KMS-11 (cell line): ENCODE measurements around the gene TMEFF1.

Experiments
- H2AFZ ChIP-seq: fragments of 200-600 bp; sonication (generic); 2 replicates; pipeline ENCODE4 v1.6.1; 2016; ENCODE audit warnings: antibody characterized with exemption, mixed run types, low read depth
- H3K27ac ChIP-seq: fragments of 200-600 bp; sonication (generic); 2 replicates; pipeline ENCODE4 v1.6.1; 2016; ENCODE audit warnings: mild to moderate bottlenecking, mixed run types
- H3K27me3 ChIP-seq: fragments of 200-600 bp; sonication (generic); 2 replicates; pipeline ENCODE4 v1.6.1; 2017; ENCODE audit warnings: mild to moderate bottlenecking, low read depth, mixed run types, moderate library complexity; ENCODE audit not compliant: insufficient read depth
- H3K36me3 ChIP-seq: fragments of 200-600 bp; sonication (generic); 2 replicates; pipeline ENCODE4 v1.6.1; 2017; ENCODE audit warnings: mild to moderate bottlenecking, mixed run types; ENCODE audit not compliant: insufficient read depth
- H3K4me1 ChIP-seq: fragments of 200-600 bp; sonication (generic); 2 replicates; pipeline ENCODE4 v1.6.1; 2016; ENCODE audit warnings: mild to moderate bottlenecking, low read depth, mixed run types; ENCODE audit not compliant: poor library complexity, severe bottlenecking
- H3K4me2 ChIP-seq: fragments of 200-600 bp; sonication (generic); 2 replicates; pipeline ENCODE4 v1.7.0; 2016; ENCODE audit warnings: mild to moderate bottlenecking, mixed run types
- H3K4me3 ChIP-seq: fragments of 200-600 bp; sonication (generic); IDR thresholded peaks from 2 replicates; pipeline ENCODE4 v1.6.1; 2017; ENCODE audit warnings: low read depth, low read length, mixed read lengths; ENCODE audit not compliant: insufficient read depth
- H3K79me2 ChIP-seq: fragments of 200-600 bp; sonication (generic); 2 replicates; pipeline ENCODE4 v1.6.1; 2016; ENCODE audit warnings: low read depth, mixed run types; ENCODE audit not compliant: insufficient read depth
- H3K9ac ChIP-seq: fragments of 200-600 bp; sonication (generic); 2 replicates; pipeline ENCODE4 v1.6.1; 2016; ENCODE audit warnings: mild to moderate bottlenecking, mixed run types
- H4K20me1 ChIP-seq: fragments of 200-600 bp; sonication (generic); 2 replicates; pipeline ENCODE4 v1.6.1; 2016; ENCODE audit warnings: mild to moderate bottlenecking, mixed run types; ENCODE audit not compliant: insufficient read depth
- TF ChIP-seq, protein P1 (sequence below): fragments of 200-600 bp; sonication (generic); conservative IDR thresholded peaks from 2 replicates; pipeline ENCODE4 v1.6.1; 2017; ENCODE audit warnings: low read depth, mild to moderate bottlenecking, antibody characterized with exemption, low read length, moderate library complexity, mixed read lengths

The TMEFF1 gene

DNA sequence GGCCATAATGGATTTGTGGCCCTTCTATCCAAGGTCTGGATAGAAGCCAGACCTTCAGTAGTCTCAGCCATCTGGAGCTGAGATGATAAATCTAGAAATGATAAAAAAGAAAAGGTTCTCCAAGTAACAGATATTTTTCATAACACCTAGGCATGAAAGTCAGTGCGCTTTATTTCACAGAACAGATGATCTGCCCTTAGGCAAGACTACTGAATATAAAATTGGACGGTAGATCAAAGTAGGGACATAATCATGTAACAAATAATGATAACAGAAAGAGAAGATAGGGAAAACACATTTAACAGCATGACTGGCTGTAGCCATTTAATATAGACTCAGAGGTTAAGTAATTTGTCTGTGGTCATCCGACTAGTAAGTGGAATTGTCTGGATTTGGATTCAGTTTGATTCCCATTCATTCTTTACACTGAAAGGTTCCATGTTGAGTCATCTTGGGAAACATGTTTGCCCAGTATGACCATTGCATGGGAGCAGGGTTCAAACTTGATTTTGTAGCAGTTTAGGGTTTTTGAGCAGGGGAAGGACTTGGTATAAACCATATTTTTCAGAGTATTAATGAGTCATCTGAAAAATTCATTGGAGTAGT lies 100.8 kb downstream of the TMEFF1 start:
- no peak overlapping the region for H3K9ac ChIP-seq
- no peaks in the 10 kb centered on the region for H3K27me3 ChIP-seq
- H2AFZ ChIP-seq = no peak overlapping the region
- H3K4me3 ChIP-seq = no peak overlapping the region
- no peaks in the 10 kb centered on the region for H3K79me2 ChIP-seq
- TF ChIP-seq, protein P1, sequence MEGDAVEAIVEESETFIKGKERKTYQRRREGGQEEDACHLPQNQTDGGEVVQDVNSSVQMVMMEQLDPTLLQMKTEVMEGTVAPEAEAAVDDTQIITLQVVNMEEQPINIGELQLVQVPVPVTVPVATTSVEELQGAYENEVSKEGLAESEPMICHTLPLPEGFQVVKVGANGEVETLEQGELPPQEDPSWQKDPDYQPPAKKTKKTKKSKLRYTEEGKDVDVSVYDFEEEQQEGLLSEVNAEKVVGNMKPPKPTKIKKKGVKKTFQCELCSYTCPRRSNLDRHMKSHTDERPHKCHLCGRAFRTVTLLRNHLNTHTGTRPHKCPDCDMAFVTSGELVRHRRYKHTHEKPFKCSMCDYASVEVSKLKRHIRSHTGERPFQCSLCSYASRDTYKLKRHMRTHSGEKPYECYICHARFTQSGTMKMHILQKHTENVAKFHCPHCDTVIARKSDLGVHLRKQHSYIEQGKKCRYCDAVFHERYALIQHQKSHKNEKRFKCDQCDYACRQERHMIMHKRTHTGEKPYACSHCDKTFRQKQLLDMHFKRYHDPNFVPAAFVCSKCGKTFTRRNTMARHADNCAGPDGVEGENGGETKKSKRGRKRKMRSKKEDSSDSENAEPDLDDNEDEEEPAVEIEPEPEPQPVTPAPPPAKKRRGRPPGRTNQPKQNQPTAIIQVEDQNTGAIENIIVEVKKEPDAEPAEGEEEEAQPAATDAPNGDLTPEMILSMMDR = no peak
- H3K36me3 ChIP-seq = no peaks in the 10 kb centered on the region
- H3K4me2 ChIP-seq = no peak overlapping the region
- no peak overlapping the region for H3K27ac ChIP-seq
- no peaks in the 10 kb centered on the region for H3K4me1 ChIP-seq
- H4K20me1 ChIP-seq = no peaks in the 10 kb centered on the region

DNA sequence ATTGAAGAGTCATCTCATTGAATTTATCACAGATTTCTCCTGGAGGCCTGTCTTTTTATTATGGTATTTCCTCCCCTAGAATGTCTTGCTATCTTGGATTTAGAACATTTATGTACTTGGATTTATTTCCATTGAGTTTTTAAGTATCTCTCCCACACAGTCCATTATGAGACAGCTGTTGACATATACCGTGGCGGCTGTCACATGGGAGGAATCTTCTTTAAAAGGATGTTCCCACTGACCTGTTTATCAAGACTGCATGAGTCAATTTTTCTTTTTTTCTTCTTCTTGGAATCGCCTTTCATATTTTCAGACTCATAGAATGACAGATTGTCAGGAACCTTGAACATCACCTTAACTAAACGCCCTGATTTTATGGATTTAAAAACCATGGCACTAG lies 102.1 kb downstream of the TMEFF1 start:
- H3K36me3 ChIP-seq = no peaks in the 10 kb centered on the region
- H3K79me2 ChIP-seq = no peaks in the 10 kb centered on the region
- H3K27me3 ChIP-seq = no peaks in the 10 kb centered on the region
- H3K4me2 ChIP-seq = no peak overlapping the region
- H2AFZ ChIP-seq = no peak overlapping the region
- TF ChIP-seq, protein P1 = no peak
- H3K4me1 ChIP-seq = no peaks in the 10 kb centered on the region
- H4K20me1 ChIP-seq = no peaks in the 10 kb centered on the region
- no peak overlapping the region for H3K27ac ChIP-seq
- H3K9ac ChIP-seq = no peak overlapping the region
- no peak overlapping the region for H3K4me3 ChIP-seq

DNA sequence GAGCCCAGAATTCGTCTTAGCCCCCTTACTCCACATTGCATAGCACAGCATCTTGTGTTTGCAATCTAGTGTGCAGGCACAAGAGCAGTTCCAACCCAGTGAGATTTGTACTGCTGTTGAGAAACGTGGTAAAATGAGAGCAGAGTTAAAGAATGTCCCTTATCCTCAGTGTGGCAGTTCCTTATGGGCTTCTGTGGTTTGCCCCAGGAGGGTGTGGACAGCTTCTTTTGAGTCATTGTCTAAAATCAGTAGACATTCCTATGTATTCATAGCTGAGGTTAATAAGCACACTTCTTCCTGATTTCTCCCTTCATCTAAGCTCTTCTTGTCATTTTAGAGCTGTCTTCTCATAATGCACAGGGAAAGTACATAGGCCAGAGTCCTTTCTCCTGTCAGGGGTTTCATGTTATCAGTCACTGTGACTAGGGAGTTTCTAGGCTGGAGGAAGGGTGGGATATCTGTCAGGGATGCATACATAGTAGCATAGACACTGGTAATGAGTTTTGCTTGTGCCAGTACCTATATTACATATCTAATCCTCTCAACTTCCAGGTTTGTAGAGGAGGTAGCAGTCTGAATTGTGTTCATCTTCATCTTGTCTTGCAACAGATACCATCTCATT lies 102.9 kb downstream of the TMEFF1 start:
- Histone ChIP-seq H3K27ac (no peak overlapping the region), H3K36me3 (no peaks in the 10 kb centered on the region), H3K4me2 (no peak overlapping the region), H3K4me3 (no peak overlapping the region), H2AFZ (no peak overlapping the region), H3K79me2 (no peaks in the 10 kb centered on the region), H4K20me1 (no peaks in the 10 kb centered on the region), H3K4me1 (peaks cover 7% of the 10 kb centered on the region), H3K9ac (no peak overlapping the region), H3K27me3 (no peaks in the 10 kb centered on the region)
- TF ChIP-seq, protein P1 = no peak

DNA sequence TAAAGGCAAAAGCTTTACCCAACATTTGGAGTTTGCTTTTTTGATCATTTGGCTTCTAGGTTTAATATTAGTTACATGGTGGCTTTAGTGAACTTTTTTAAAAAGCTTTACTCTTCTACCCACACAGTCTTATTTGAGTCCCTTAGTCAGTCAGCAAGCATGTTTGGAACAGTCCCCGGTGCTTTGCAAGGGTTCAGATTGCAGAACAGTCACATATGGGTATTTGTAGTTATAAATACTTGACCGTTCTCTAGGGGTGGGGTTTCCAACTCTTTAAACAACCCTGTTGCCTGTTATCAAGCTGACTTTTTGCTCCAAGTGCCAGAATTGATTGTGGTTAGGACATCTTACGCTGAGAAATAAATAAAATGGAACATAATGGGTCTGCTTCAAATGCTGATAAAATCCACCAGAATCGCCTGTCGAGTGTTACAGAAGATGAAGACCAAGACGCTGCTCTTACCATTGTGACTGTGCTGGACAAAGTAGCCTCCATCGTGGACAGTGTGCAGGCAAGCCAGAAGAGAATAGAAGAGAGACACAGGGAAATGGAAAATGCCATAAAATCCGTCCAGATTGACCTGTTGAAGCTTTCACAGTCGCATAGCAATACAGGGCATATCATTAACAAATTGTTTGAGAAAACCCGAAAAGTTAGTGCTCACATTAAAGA lies 105.0 kb downstream of the TMEFF1 start, which contains the start of gene CAVIN4:
TSS of gene CAVIN4 (plus strand) at position 304 of the 673 bp plus-strand sequence. CDS start at position 369, 65 bp downstream.
- Histone ChIP-seq H3K27me3 (no peaks in the 10 kb centered on the region), H3K4me2 (no peak within 1 kb of the TSS)

More for the DNA sequence above, 105.0 kb downstream of the TMEFF1 start, which contains the start of gene CAVIN4:
- H3K4me1 ChIP-seq = peaks cover 28% of the 10 kb centered on the region
- no peaks in the 10 kb centered on the region for H3K79me2 ChIP-seq
- no peak within 1 kb of the TSS for H3K27ac ChIP-seq
- H3K36me3 ChIP-seq = no peaks in the 10 kb centered on the region
- H3K9ac ChIP-seq = no peak within 1 kb of the TSS
- TF ChIP-seq, protein P1 = no peak
- H3K4me3 ChIP-seq = no peak within 1 kb of the TSS
- no peaks in the 10 kb centered on the region for H4K20me1 ChIP-seq
- H2AFZ ChIP-seq = no peak within 1 kb of the TSS
